ENCODE measurements around the gene BUB3. TPM values are rescaled to one million over a fixed set of nuclear protein-coding genes. Genes with fewer than 3 reads are reported as not detected.

The BUB3 gene
- total and polyA plus RNA-seq, 2 of the 13 experiments (the other 11 are each of a cell fraction or from before 2014, with no cell fraction given), result 174 to 188 TPM

GRCh38 chr10:123154092-123154710, at the start of gene BUB3 (continued):
- TF ChIP-seq GMEB1 (CRISPR knock-in tag; IDR thresholded peaks at IDR 0.05; ENCODE audit: borderline replicate concordance) (peak; percentile 87; the same call in 1 of the 2 replicates), ZNF616 (CRISPR knock-in tag; IDR thresholded peaks at IDR 0.05; ENCODE audit: low read depth) (no peak), ZNF343 (CRISPR knock-in tag; IDR thresholded peaks at IDR 0.05) (no peak), CBX1 (IDR thresholded peaks at IDR 0.05; ENCODE audit: low read depth) (peak; percentile 67), ZSCAN31 (CRISPR knock-in tag; IDR thresholded peaks at IDR 0.05; ENCODE audit: low read depth) (peak; percentile 73; the same call in 1 of the 2 replicates), ZNF224 (CRISPR knock-in tag; IDR thresholded peaks at IDR 0.05) (no peak), ERF (CRISPR knock-in tag; IDR thresholded peaks at IDR 0.05) (peak; percentile 56), RNF2 (conservative IDR thresholded peaks at IDR 0.05; ENCODE audit: low read depth) (0 out of 2 replicates have a peak, but pooled peaks have one; percentile 61), U2AF1 (optimal IDR thresholded peaks at IDR 0.05; ENCODE audit: low read depth, low read length) (no peak)

- Histone ChIP-seq H3K79me2 (ENCODE audit: insufficient read depth, low read length) (no peaks in the 10 kb centered on the region), H3K4me2 (ENCODE audit: low read depth, low read length) (no peak overlapping the region), H3K9me3 (ENCODE audit: low read length) (no peaks in the 10 kb centered on the region), H2AFZ (ENCODE audit: low read length) (no peak overlapping the region), H3K27ac (ENCODE audit: extremely low read length, insufficient read depth, low read length) (no peak overlapping the region), H3K4me3 (replicated peaks in 1 of 3; ENCODE audit: insufficient read depth in 1 of 3, low read depth in 2 of 3, low read length in 3 of 3) (no peak overlapping the region), H3K36me3 (replicated peaks in 1 of 2; ENCODE audit: control insufficient read depth in 1 of 2, insufficient read depth in 2 of 2, low read length in 2 of 2) (no peaks in the 10 kb centered on the region), H4K20me1 (ENCODE audit: insufficient read depth, low read length) (no peaks in the 10 kb centered on the region), H3K4me1 (ENCODE audit: insufficient read depth, low read length) (no peaks in the 10 kb centered on the region), H3K27me3 (ENCODE audit: control insufficient read depth in 1 of 2, insufficient read depth in 2 of 2, low read length in 2 of 2) (peaks cover 0 to 33% of the 10 kb centered on the region in 2 experiments; a peak in 2 of 5 replicates), H3K9ac (ENCODE audit: insufficient read depth, low read depth, low read length) (no peak overlapping the region)
- no peak for FAIRE-seq
- POLR2A ChIA-PET, result no interaction called here
- 11% methylated on average over 7 of the region's 7 CpGs for WGBS (ENCODE audit: low lambda C conversion rate)
- CTCF ChIA-PET (ENCODE audit: low intra/inter-chr PET ratio, low total read pairs), result no interaction called here
- ATAC-seq, result no peak; the same call in 2 of the 3 replicates
- in situ Hi-C loops (cut with HindIII; ENCODE audit: extremely low pct_ligation_motif_present, low pct_unique_long_range_greater_than_20kb), result no loop called here
- no peak for DNase-seq (ENCODE audit: low spot score)
- BruUV-seq (replicated peaks), result no TSS peak
- intact Hi-C loops (cut with micrococcal nuclease; ENCODE audit: unreplicated experiment), result no loop called here
- peak in 1 of 2 experiments; percentile 94; a peak in 2 of 4 replicates for TF ChIP-seq ATF4 (CRISPR knock-in tag; IDR thresholded peaks at IDR 0.05)
- TF ChIP-seq RARA (CRISPR knock-in tag; IDR thresholded peaks at IDR 0.05), result peak; percentile 70
- TF ChIP-seq GMEB1 (CRISPR knock-in tag; IDR thresholded peaks at IDR 0.05; ENCODE audit: borderline replicate concordance), result no peak
- TF ChIP-seq CBX5 (CRISPR knock-in tag; IDR thresholded peaks at IDR 0.05; ENCODE audit: borderline replicate concordance), result no peak
- no peak for TF ChIP-seq ERF (CRISPR knock-in tag; IDR thresholded peaks at IDR 0.05)
- TF ChIP-seq MTF2 (CRISPR knock-in tag; IDR thresholded peaks at IDR 0.05; ENCODE audit: borderline replicate concordance), result no peak
- peak; percentile 76 for TF ChIP-seq CEBPB (IDR thresholded peaks at IDR 0.05; ENCODE audit: borderline replicate concordance, low read depth, low read length)
- TF ChIP-seq ZNF280D (CRISPR knock-in tag; IDR thresholded peaks at IDR 0.05), result no peak
- no peak for TF ChIP-seq ARNT (IDR thresholded peaks at IDR 0.05)
These were observed 44.7 kb upstream of the BUB3 start for GRCh38 chr10:123109466-123109865.

All from HepG2 (cell line).